GM18873 (cell line): ENCODE data around the gene CNN2.

ENCODE experiments used
- ATAC-seq: cut with Tn5 transposase; IDR thresholded peaks from one replicate; pipeline ENCODE4 v1.9.1; 2021; ENCODE audit warnings: mild to moderate bottlenecking, moderate library complexity, moderate number of reproducible peaks; ENCODE audit not compliant: unreplicated experiment, low FRiP score

The CNN2 gene

DNA sequence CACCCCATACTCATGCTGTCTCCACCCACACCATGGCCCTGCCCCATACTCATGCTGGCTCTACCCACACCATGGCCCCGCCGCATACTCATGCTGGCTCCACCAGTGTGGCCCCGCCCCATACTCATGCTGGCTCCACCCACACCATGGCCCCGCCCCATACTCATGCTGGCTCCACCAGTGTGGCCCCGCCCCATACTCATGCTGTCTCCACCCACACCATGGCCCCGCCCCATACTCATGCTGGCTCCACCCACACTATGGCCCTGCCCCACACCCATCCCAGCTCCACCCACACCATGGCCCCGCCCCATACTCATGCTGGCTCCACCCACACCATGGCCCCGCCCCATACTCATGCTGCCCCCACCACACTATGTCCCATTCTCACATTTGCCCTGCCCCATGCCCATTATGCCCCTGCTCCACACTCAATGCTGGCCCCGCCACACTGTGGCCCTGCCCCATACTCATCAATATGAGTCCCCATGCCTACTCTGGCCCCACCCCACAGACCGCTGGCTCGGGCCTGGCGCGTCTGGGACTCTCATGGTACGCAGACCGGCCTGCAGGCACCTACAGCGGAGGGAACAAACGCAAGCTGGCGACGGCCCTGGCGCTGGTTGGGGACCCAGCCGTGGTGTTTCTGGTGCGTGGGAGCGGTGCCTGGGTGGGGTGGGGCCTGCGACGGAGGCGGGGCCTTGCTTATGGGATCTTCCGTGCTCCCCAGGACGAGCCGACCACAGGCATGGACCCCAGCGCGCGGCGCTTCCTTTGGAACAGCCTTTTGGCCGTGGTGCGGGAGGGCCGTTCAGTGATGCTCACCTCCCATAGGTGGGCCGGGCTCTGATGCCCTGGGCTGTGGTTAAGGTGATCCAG is 36.9 kb downstream of the CNN2 start:
- ATAC-seq: no peak

DNA sequence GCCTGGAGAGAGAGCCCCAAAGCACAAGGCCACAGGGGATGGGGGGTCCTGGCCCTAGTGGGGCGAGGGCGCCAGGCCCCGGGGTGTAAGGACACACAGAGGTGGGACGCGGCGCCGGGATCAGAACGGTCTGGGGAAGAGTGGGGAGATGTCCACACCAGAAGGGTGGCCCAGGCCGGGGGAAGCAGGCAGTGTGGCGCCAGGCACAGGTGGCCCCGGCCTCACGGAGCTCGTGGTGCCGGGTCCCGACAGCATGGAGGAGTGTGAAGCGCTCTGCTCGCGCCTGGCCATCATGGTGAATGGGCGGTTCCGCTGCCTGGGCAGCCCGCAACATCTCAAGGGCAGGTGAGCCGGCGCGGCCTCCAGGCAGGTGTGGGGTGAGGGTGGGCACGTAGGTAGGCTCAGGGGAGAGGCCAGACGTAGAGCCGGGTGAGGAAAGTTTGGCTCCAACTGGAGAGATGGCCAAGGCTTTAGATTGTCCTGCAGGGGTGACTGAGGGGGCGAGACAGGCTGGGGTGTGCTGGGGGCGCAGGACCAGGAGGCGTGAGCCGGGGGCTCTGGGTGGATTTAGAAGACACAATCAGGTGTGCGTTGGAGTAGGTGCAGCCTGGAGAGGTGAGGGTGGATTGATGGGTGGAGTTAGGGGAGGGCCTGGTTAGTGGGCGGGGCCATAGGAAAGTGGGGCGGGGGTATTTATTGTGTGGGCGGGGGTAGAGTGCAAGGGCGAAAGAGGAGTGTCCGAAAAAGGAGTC is 37.7 kb downstream of the CNN2 start:
- ATAC-seq: no peak

DNA sequence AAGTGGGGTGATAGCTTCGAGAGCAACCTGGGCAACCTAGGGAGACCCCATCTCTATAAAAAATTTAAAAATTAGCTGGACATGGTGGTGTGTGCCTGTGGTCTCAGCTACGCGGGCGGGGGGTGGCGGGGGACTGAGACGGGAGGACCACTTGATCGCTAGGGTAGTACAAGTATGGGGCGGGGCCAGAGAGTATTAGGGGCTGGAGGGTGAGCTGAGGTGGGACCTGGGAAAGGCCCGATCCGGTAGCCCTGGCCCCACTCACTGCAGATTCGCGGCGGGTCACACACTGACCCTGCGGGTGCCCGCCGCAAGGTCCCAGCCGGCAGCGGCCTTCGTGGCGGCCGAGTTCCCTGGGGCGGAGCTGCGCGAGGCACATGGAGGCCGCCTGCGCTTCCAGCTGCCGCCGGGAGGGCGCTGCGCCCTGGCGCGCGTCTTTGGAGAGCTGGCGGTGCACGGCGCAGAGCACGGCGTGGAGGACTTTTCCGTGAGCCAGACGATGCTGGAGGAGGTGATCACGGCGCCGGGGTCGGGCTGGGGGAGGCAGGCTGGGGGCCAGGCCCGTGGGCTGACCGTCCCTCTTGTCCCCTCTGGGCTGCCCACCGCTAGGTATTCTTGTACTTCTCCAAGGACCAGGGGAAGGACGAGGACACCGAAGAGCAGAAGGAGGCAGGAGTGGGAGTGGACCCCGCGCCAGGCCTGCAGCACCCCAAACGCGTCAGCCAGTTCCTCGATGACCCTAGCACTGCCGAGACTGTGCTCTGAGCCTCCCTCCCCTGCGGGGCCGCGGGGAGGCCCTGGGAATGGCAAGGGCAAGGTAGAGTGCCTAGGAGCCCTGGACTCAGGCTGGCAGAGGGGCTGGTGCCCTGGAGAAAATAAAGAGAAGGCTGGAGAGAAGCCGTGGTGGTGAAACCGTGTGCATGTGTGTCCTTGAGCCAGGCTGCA is 38.5 kb downstream of the CNN2 start:
- no peak for ATAC-seq

DNA sequence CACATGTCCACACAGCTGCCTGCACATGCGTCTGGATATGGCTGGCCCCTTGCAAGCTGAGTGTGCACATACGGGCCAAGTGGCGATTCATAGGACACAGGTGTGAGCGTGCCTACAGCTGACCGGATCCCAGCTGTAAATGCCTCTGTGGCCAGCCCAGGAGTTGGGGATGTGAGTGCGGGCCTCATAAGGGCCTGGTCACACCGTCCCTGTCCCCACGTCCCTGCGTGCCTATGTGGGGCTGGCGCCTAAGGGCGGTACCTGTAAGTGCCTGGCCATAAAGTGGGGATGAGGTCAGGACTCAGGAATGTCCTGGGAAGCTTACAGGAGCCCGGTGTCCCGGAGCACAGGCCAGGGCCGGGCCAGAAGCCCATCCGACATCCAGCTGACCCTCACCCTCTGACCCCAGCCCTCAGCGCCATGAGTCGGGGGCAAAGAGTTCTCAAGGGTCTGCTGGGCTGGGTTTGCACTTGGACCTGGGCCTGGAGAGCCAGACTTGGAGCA is 39.2 kb downstream of the CNN2 start:
- ATAC-seq: no peak

DNA sequence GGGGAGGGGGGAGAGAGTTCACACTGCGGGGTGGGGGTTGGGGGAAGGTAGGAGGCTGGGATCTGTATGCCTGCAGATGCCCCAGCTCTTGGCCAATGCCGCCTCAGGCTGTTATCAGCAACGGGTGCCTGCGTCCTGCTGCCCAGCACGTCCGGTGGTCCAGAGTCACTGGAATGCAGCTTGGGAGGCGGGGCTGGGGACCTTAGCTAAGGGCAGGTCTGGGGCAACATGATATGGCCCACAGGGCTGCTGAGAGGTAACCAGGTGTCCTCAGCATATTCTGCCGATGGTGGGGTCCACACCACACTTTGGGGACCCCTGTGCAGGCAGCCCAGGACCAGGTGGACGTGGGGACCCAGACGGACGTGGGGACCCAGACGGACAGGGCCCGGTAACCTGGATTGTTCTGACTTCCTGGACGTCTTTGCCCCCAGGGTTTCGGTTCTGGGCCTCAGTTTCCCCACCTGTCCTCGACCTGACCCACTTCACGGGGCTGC is 39.9 kb downstream of the CNN2 start:
- no peak for ATAC-seq

DNA sequence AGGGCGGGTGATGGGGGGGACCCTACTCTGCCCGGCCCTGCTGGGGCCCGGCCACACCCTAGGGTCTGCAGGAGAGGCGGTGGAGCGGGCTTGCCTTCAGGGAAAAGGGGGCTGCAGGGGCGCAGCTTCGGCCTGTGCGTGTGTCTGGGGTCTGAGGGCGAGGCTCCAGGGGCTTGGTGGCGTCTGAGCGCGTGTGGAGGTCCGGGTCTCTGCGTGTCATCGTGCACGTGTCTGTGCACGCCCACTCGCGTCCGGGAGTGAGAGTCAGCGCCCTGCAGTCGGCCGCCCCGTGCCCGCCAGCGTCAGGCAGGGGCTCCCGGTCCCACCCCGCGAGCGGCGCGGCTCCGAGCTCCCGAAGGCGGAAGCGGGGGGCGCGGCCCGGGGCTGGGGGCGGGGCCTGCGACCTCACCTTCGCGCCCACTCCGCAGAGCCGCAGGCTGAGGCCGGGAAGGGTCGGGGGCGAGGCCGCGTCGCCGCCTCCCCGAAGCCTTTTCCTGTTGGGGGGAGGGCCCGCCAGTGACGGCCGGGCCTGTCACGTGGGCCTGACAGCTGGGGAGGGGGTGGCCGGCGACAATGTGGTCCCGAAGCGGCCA is 40.4 kb downstream of the CNN2 start, which contains the start of gene ARHGAP45:
ARHGAP45 (plus strand) TSS at position 420 of the 593 bp plus-strand sequence. CDS start 239 bp downstream, outside the sequence.
- ATAC-seq: no peak

DNA sequence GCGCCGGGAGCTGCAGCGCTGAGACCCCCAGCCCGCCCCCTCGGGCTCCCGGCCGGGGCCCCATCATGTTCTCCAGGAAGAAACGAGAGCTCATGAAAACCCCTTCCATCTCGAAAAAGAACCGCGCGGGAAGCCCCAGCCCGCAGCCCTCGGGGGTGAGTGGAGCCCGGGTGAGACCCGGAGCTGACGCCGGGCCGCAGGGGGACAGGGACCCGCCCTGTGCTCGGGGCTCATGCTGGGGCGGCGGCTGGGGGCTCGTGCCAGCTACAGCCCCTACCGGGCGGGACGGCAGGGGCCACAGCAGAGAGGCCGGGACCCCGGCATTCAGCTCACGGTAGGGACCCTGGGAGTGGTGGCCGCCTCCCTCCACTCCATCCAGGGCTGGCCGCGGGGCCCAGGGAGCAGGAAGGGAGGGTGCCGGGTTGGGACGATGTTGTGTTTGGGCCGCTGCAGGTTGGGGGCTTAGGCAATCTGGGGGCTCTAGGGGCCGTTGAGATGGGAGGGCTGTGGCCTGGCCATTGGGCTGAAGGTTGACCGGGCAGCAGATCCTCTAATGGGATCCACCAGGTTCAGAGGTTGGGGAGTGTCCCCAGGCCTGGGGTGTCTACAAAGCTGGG is 41.0 kb downstream of the CNN2 start:
- no peak for ATAC-seq

DNA sequence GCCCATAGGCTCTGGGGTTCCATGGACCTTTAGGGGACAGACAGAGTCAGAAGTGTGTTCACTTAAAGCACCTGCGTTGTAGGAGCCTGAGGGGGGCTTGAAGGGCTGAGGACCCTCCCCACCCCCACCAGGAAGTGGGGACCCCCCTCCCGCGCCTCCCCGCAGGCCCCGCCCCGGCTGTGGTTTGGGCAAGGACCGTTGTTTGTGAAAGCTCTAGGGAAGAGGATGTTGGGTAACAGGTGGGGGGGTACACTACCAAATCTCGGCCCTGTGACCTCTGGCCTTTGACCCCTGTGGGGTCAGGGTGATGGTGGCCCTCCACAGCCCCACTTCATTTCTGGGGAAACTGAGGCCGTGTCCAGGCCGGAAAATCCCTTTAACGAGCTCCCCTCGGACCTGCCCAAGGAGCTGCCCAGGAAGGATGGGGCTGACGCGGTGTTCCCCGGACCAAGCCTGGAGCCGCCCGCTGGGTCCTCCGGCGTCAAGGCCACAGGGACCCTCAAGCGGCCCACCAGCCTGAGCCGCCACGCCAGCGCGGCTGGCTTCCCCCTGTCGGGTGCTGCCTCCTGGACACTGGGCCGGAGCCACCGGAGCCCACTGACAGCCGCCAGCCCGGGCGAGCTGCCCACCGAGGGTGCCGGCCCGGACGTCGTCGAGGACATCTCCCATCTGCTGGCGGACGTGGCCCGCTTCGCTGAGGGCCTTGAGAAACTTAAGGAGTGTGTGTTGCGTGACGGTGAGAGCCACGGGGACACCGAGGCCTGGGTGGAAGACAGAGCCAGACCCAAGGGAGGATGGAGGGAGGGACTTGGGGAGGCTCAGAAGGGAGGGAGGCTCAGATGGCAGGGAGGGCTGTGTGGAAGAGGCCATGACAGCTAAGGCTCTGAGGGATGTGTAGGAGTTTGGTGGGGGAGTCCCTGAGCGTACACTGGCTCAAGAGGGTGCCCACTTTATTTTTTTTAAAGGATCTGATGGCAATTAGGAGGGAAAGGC is 41.9 kb downstream of the CNN2 start:
- ATAC-seq: no peak

DNA sequence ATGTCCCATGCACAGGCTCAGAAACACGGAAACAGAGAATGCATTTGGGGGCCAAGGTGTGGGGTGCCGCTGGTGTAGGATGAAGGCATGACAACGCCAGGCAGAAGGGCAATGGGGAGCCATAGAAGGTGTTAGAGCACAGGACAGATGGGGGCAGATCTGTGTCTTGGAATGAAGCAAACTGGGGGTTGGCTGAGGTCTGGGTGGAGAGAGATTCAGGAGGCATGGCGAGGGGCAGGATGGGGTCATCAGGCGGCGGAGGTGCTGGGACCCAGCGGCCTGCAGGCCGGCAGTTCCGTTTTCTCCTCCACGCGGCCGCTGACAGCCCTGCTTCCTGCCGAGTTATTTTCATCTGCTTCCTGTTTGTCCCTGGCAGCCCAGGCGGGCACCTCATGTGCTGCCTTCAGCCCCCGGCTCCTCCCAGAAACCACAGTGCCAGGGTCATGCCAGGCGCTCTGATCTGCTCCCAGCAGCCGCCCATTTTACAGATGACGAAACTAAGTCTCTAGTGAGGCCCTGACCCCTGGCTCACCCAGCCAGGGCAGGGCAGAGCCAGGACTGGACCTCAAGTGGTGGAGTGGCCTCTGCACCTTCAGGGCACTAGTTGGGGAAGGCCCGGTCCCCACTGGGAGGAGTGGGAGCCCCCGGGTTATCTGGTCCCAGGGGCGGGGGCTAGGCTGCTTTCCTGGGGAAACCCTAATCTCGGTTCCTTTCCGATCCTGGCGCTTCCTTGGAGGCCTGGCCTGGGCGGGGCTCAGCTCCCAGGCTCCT is 42.8 kb downstream of the CNN2 start:
- no peak for ATAC-seq

DNA sequence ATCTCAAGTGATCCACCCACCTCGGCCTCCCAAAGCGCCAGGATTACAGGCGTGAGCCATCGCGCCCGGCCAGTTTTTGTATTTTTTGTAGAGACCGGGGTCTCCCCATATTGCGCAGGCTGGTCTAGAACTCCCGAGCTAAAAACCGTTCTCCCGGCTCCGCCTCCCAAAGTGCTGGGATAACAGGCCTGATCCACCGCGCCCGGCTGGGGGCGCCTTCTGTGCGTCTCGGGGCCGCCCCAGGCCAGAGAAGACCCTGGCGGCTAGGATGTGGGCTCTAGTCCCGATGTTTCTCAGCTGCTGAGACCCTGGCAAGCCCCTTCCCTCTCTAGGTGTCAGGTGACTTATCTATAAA is 44.1 kb downstream of the CNN2 start:
- no peak for ATAC-seq

DNA sequence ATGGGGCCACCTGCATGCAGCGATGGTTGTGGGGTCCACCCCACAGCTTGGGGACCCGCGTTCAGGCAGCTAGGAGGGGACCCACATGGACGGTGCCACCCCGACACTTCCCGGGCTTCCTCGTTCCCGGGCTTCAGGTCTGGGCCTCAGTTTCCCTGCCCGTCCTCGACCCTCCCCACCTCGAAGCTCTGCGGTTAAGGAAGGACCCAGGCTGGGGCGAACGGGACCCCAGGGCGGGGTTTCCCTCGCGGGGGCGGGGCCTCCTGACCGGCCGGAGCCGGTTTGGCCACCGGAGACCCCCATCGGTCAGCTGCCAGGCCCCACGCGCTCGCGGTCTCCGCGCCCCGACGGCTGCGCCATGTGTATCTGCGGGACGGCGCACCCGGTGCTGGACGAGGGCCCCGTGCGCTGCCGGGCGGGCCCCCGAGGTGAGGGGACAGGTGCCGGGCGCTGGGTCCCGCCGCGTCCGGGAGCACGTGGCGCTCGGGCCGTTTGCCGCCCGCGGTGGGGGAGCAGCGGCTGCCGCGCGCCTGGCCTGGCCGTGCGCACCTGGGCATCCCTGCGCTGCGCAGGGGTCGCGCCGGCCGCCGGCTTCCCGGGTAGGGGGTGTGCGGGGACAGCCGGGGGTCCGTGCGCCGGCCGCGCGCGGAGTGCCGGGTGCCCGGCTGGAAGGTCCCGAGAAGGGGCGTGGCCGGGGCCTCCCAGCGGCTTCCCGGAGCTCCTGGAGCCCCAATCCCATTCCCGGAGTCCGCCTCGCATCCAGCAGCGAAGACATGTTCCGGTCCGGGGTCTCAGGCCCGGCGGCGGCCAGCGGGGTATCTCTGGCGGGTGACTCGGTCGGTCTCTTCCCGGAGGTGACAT is 44.8 kb downstream of the CNN2 start:
- no peak for ATAC-seq

DNA sequence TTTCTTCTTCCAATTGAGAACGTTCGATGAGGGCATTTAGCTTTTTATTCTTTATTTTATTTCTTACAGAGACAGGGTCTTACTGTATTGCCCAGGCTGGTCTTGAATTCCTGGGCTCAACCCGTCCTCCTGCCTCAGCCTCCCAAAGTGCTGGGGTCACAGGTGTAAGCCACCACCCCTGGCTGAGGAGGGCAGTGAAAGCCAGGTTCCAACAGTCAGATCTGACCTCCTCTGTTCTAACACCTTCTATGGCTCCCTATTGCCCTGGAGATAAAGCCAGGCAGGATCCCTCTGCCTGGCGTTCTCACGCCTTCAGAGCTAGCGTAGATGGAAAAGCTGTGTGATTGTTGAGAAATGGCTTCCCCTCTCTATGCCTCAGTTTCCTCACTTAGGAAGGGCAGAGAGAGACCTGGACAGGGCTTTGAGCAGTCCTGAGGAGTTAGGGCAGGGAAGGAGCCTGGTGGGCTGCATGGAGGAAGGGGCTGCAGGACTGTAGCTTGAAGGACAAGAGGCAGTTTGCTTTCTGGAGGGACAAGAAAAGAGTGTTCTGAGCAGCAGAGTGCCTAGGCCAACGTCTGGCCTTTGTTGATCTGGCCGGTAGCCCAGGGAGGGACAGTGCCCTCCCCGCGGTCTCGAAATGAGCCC is 46.1 kb downstream of the CNN2 start:
- ATAC-seq: no peak

DNA sequence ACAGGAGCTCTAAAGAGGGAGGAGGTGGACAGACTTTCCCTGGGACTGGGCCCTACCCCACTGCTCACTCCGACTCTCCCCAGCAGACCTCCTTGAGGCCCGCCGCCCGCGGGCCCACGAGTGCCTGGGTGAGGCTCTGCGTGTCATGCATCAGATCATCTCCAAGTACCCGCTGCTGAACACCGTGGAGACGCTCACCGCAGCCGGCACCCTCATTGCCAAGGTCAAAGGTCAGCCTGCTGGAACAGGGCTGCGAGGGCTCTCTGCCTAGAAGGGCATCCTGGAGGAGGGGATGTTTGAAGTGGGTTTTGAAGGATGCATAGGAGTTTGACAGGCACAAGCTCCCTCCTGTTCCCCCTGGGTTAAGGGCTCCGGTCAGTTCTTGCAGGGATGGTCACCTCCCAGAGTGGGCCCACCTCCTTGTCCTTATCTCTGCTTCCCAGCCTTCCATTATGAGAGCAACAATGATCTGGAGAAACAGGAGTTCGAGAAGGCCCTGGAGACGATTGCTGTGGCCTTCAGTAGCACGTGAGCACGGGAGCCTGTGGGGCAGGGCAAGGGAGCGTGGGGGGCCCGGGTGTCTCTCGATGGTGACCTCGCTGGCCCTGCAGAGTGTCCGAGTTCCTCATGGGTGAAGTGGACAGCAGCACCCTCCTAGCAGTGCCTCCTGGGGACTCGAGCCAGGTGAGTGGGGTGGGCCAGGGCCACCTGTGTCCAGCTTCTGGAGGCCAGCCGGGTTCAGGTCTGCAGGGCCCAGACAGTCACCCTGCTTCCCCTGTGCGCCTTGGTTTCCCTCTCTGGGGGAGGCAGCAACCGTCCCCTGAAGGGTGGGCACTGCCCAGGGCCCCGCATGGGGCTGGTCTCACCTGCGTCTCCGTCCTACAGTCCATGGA is 46.9 kb downstream of the CNN2 start:
- ATAC-seq: no peak

DNA sequence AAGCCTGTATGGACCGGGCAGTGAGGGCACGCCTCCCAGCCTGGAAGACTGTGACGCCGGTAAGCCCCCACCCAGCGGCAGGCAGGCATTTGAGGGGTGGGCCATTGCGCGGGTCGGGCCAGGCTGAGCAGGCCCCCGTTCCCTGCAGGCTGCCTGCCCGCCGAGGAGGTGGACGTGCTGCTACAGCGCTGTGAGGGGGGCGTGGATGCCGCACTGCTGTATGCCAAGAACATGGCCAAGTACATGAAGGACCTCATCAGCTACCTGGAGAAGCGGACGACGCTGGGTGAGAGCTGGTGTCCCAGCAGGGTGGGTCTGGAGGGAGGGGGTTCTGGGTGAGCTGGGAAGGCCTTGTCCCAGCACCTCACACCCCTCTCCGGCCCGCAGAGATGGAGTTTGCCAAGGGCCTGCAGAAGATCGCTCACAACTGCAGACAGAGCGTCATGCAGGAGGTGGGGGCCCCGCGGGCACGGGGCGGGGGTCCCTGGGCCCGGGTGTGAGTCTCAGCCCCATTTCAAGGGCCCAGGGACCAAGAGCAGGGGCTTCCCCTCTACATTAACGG is 47.6 kb downstream of the CNN2 start:
- ATAC-seq: no peak
